Ovary (tissue), 9 donors: ENCODE results near the gene ANGPTL8. TPM values are rescaled to one million over a fixed set of nuclear protein-coding genes. Genes with fewer than 3 reads are reported as not detected.

Experiments used
- DNase-seq, 5 donors: peaks; one replicate each; pipeline ENCODE4 v3.0.0-alpha.2; 2019 to 2020
- H3K27ac ChIP-seq, 2 donors: fragments of 200-600 bp; one replicate each; pipeline versions ENCODE4 v1.5.1 to v1.8.0; 2019 to 2022
- H3K27me3 ChIP-seq: fragments of 200-600 bp; one replicate; pipeline ENCODE4 v1.8.0; 2022
- H3K36me3 ChIP-seq: fragments of 200-600 bp; sonication (generic); one replicate; pipeline ENCODE4 v1.5.1; 2019
- H3K4me1 ChIP-seq: one replicate; pipeline ENCODE4 v1.8.1; 2013; ENCODE audit warnings: mild to moderate bottlenecking, moderate library complexity; ENCODE audit not compliant: insufficient read depth
- H3K4me3 ChIP-seq: fragments of 200-600 bp; sonication (generic); one replicate; pipeline ENCODE4 v1.5.1; 2017
- H3K9me3 ChIP-seq, 2 donors: fragments of 200-600 bp in 1 of 2; sonication (generic) in 1 of 2; one replicate each; pipeline versions ENCODE4 v1.5.1 to v1.8.1; 2013 to 2019; ENCODE audit warnings: mild to moderate bottlenecking in 1 of 2, moderate library complexity in 1 of 2
- EP300 ChIP-seq: sonication (generic); formaldehyde crosslinking; IDR thresholded peaks from one replicate; pipeline ENCODE4 v1.6.1; 2017; ENCODE audit warnings: antibody characterized with exemption
- POLR2A ChIP-seq: fragments of 450-650 bp; IDR thresholded peaks from one replicate; pipeline ENCODE4 v1.6.1; 2017; ENCODE audit warnings: antibody characterized with exemption, mild to moderate bottlenecking, moderate library complexity
- WGBS, 3 donors: extraction: QIAGEN DNeasy Blood & Tissue Kit in 1 of 3; methylation state at CpG; one replicate each; pipeline versions ENCODE4 v1.1.5 to v1.1.7; 2013 to 2017; 5-methylcytosine and 5-hydroxymethylcytosine counted together
- intact Hi-C, 4 donors: fragments of 100-400 bp; cut with DNase I; formaldehyde crosslinking; loops; one replicate each; pipeline versions ENCODE4 v1.11.0 to v1.15.1; 2022 to 2023
- polyA plus RNA-seq, 2 donors: library from polyadenylated mRNA; stranded (reverse); fragments of 200-250 nt in 1 of 2; fragments of 350-450 nt in 1 of 2; fragmentation: Illumina TruSeq in 1 of 2; extraction: RNeasy Lipid Tissue Mini Kit (QIAGEN cat#74804) in 1 of 2; gene quantifications; one replicate each; pipeline ENCODE4 v1.2.3, GENCODE V29; 2013 to 2014
- total RNA-seq, 7 donors: library from RNA; depleted of rRNA in 2 of 7; stranded (reverse); fragments of >200 nt in 2 of 7; fragmentation: NEBNext Ultra II Directional in 3 of 7; extraction: Animal tissue kit (Norgen Biotek cat#: 25700) in 3 of 7; gene quantifications; one replicate each; pipeline versions ENCODE4 v1.1.0 to v1.2.4, GENCODE V29; 2016 to 2023
- TF ChIP-seq, protein P1 (sequence below), 3 donors: fragments of 450-650 bp in 2 of 3; fragments of 200-600 bp in 1 of 3; IDR thresholded peaks; one replicate each; pipeline versions ENCODE4 v1.5.1 to v1.8.0; 2016 to 2022; ENCODE audit warnings: antibody characterized with exemption in 3 of 3, mild to moderate bottlenecking in 1 of 3
- donor health status: DM: no; HTN: no; CAD: no; lungs with moderate emphysema.
- donor health status: DM: no; HTN: no; CAD: no.
- donor health status: Bipolar disorder and iron deficiency.
- donor health status: DM: yes; HTN: yes; CAD: no.
- donor health status: DM: no; HTN: no; CAD: no.
- donor health status: DM: yes; HTN: yes; CAD: no.

The ANGPTL8 gene
- total and polyA plus RNA-seq, 9 donors, result 0.50 to 0.93 (median 0.68) TPM; not detected in 5

DNA sequence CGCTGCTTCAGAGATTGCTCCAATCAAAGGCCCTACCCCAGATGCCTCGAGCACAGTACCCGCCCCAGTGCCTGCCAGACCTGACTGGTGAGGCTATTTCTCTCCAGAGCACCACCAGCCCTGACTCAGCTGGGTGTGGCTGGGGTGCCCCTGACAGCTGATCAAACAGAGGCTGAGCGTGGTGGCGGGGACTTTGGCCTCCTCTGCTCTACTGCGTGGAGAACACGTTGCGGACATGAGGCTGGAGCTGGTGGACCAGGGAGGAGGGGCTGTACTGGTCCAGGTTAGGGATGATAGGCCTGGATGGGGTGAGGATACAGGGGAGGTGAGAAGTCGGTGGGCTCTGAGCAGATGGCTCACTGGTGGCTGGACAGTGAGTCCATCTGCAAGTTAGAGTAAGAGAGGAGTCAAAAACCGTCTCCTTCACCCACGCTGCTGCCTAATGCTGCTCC, 26.4 kb downstream of the ANGPTL8 start:
- H3K9me3 ChIP-seq, result no peaks in the 10 kb centered on the region
- no peaks in the 10 kb centered on the region for H3K36me3 ChIP-seq
- no peaks in the 10 kb centered on the region for H3K4me1 ChIP-seq
- TF ChIP-seq, protein P1, sequence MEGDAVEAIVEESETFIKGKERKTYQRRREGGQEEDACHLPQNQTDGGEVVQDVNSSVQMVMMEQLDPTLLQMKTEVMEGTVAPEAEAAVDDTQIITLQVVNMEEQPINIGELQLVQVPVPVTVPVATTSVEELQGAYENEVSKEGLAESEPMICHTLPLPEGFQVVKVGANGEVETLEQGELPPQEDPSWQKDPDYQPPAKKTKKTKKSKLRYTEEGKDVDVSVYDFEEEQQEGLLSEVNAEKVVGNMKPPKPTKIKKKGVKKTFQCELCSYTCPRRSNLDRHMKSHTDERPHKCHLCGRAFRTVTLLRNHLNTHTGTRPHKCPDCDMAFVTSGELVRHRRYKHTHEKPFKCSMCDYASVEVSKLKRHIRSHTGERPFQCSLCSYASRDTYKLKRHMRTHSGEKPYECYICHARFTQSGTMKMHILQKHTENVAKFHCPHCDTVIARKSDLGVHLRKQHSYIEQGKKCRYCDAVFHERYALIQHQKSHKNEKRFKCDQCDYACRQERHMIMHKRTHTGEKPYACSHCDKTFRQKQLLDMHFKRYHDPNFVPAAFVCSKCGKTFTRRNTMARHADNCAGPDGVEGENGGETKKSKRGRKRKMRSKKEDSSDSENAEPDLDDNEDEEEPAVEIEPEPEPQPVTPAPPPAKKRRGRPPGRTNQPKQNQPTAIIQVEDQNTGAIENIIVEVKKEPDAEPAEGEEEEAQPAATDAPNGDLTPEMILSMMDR (IDR thresholded peaks at IDR 0.05), result no peak
- TF ChIP-seq EP300 (no peak), POLR2A (no peak)
- intact Hi-C loops, result no loop called here
- WGBS, 3 donors, result 76 to 81% (median 77%) methylated on average over 11 of the region's 11 CpGs
- DNase-seq, result no peak
- H3K27ac ChIP-seq, result no peak overlapping the region
- H3K27me3 ChIP-seq, result no peaks in the 10 kb centered on the region
- H3K4me3 ChIP-seq, result no peak overlapping the region

DNA sequence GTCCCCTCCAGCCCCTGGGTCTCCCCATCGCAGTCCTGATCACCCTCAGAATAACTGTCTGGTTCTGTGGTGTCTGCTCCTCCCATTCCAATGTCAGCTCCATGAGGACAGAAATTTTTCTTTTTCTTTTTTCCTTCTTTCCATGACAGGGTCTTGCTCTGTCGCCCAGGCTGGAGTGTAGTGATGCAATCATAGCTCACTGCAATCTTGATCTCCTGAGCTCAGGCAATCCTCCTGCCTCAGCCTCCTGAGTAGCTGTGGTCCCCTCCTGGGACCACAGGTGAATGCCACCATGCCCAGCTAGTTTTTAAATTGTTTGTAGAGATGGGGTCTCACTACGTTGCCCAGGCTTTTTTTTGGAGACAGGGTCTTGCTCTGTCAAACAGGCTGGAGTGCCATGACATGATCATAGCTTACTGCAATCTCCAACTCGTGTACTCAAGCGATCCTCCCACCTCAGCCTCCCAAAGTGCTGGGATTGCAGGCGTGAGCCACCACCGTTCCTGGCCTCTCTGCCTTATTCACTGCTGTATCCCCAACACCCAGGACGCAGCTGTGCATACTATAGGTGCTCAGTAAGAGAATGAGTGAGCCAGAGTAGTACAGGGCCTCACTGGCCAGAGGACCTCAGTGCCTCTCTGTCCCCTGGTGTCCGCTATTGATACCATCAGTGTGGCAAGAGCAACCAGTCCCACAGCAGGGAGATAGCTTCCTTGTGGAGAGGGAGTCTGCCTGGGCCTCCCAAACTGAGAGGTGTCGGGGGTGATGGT, 28.1 kb downstream of the ANGPTL8 start:
- 90 to 92% (median 91%) methylated on average over 10 of the region's 10 CpGs for WGBS, 3 donors
- no peak overlapping the region for H3K27ac ChIP-seq
- intact Hi-C loops, result no loop called here
- no peaks in the 10 kb centered on the region for H3K9me3 ChIP-seq
- no peaks in the 10 kb centered on the region for H3K36me3 ChIP-seq
- H3K4me3 ChIP-seq, result no peak overlapping the region
- no peak for TF ChIP-seq EP300
- TF ChIP-seq, protein P1 (IDR thresholded peaks at IDR 0.05), result no peak
- no peak for TF ChIP-seq POLR2A
- no peak for DNase-seq
- no peaks in the 10 kb centered on the region for H3K27me3 ChIP-seq
- H3K4me1 ChIP-seq, result no peaks in the 10 kb centered on the region

- DNase-seq, result peak; percentile 72 to 87 (median 78)
- intact Hi-C loops, result no loop called here
Measured at GRCh38 chr19:11268783-11269267, 29.4 kb downstream of the ANGPTL8 start.

DNA sequence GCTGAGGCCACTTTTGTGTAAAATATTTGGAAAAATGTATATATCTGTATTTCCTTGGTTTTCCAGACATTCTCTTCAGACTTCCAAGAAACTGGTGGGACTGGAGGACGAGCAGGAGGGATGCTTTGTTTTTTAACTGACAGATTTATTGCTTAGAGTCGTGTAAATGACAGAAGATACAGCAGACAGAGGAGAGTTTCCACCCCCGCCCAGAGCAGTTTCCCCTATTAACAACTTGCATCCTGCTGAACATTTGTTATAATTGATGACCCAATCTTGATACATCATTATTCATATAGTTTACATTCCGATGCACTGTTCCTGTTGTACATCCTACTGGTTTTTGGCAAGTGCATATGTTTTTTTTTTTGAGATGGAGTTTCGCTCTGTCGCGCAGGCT, 30.0 kb downstream of the ANGPTL8 start:
- no peak for DNase-seq
- 10 to 22% (median 11%) methylated on average over 7 of the region's 7 CpGs for WGBS, 3 donors
- no peak for TF ChIP-seq EP300
- TF ChIP-seq POLR2A, result no peak
- TF ChIP-seq, protein P1 (IDR thresholded peaks at IDR 0.05), result no peak
- Histone ChIP-seq H3K27ac (peak overlapping the region in 1 of 2 donors; percentile 30), H3K36me3 (no peaks in the 10 kb centered on the region), H3K9me3 (no peaks in the 10 kb centered on the region), H3K4me1 (no peaks in the 10 kb centered on the region), H3K27me3 (no peaks in the 10 kb centered on the region), H3K4me3 (no peak overlapping the region)
- intact Hi-C loops, result no loop called here

More at GRCh38 chr19:11268783-11269267, 29.4 kb downstream of the ANGPTL8 start:
- H3K27ac ChIP-seq, result peak overlapping the region in 1 of 2 donors; percentile 30
- no peaks in the 10 kb centered on the region for H3K9me3 ChIP-seq
- H3K4me3 ChIP-seq, result no peak overlapping the region
- H3K27me3 ChIP-seq, result no peaks in the 10 kb centered on the region
- H3K4me1 ChIP-seq, result no peaks in the 10 kb centered on the region
- TF ChIP-seq, protein P1 (IDR thresholded peaks at IDR 0.05), result no peak
- TF ChIP-seq POLR2A, result no peak
- TF ChIP-seq EP300, result no peak
- 19 to 25% (median 24%) methylated on average over 10 of the region's 10 CpGs for WGBS, 3 donors
- no peaks in the 10 kb centered on the region for H3K36me3 ChIP-seq
